IMR-90 (cell line): Measurements from ENCODE around the gene SASH1. TPM values are rescaled to one million over a fixed set of nuclear protein-coding genes. Genes with fewer than 3 reads are reported as not detected.

Experiments
- ATAC-seq: fragments of 200-7000 bp; cut with Tn5 transposase; 2 replicates; pipeline ENCODE4 v1.9.1; 2020; ENCODE audit warnings: low read depth, mild to moderate bottlenecking, moderate library complexity
- BruUV-seq: library from RNA; stranded (reverse); fragments of 400-500 nt; replicated peaks from 2 replicates; lab custom pipeline; 2021; lab: Mats Ljungman, UMichigan
- CTCF ChIA-PET: fragments of 300-600 bp; formaldehyde crosslinking; extraction: SDS; loops from one replicate; lab custom pipeline; 2021; ENCODE audit warnings: antibody characterized with exemption; lab: Yijun Ruan, JAX
- POLR2A ChIA-PET: fragments of 300-600 bp; sonication (Branson Sonifier 250); formaldehyde crosslinking; loops from one replicate; lab custom pipeline; 2022; ENCODE audit warnings: antibody characterized with exemption; ENCODE audit not compliant: unreplicated experiment; lab: Charles Lee
- DNase-seq: peaks from one replicate; pipeline ENCODE4 v3.0.0; 2013
- H2AFZ ChIP-seq: replicated peaks from 2 replicates; pipeline ENCODE3; 2013; ENCODE audit warnings: low read length, mild to moderate bottlenecking; ENCODE audit not compliant: poor library complexity
- H2AK5ac ChIP-seq: 2 replicates; pipeline ENCODE4 v1.6.1; 2013; ENCODE audit warnings: low read depth, low read length, inconsistent platforms
- H2AK9ac ChIP-seq: replicated peaks from 2 replicates; pipeline ENCODE3; 2013; ENCODE audit warnings: mild to moderate bottlenecking, low read depth, low read length, moderate library complexity; ENCODE audit not compliant: poor library complexity
- H2BK120ac ChIP-seq: 2 replicates; pipeline ENCODE4 v1.6.1; 2013; ENCODE audit warnings: low read depth, low read length, inconsistent platforms
- H2BK15ac ChIP-seq: 3 replicates; pipeline ENCODE4 v1.6.1; 2013; ENCODE audit warnings: low read depth, low read length, inconsistent platforms
- H2BK20ac ChIP-seq: 2 replicates; pipeline ENCODE4 v1.6.1; 2013; ENCODE audit warnings: low read depth, mild to moderate bottlenecking, inconsistent platforms, low read length, moderate library complexity
- H2BK5ac ChIP-seq: 2 replicates; pipeline ENCODE4 v1.6.1; 2013; ENCODE audit warnings: mild to moderate bottlenecking, low read depth, low read length, inconsistent platforms; ENCODE audit not compliant: poor library complexity, severe bottlenecking
- H3K14ac ChIP-seq: replicated peaks from 2 replicates; pipeline ENCODE4 v1.6.1; 2013; ENCODE audit warnings: low read depth, low read length, inconsistent platforms
- H3K18ac ChIP-seq: 2 replicates; pipeline ENCODE4 v1.6.1; 2013; ENCODE audit warnings: low read depth, low read length, control low read depth
- H3K23ac ChIP-seq: 2 replicates; pipeline ENCODE4 v1.6.1; 2013; ENCODE audit warnings: low read depth, low read length, inconsistent platforms
- H3K27ac ChIP-seq: 2 replicates; pipeline ENCODE4 v1.5.1; 2013; ENCODE audit warnings: mild to moderate bottlenecking, control low read depth, low read length; ENCODE audit not compliant: insufficient read depth
- H3K27me3 ChIP-seq: 2 replicates; pipeline ENCODE4 v1.6.1; 2013; ENCODE audit warnings: low read length; ENCODE audit not compliant: control insufficient read depth, insufficient read depth
- H3K36me3 ChIP-seq: 2 replicates; pipeline ENCODE4 v1.6.1; 2013; ENCODE audit warnings: low read length, mixed read lengths; ENCODE audit not compliant: control insufficient read depth, insufficient read depth
- H3K4ac ChIP-seq: 2 replicates; pipeline ENCODE4 v1.6.1; 2013; ENCODE audit warnings: low read depth, low read length, inconsistent platforms
- H3K4me1 ChIP-seq: 2 replicates; pipeline ENCODE4 v1.6.1; 2013; ENCODE audit warnings: low read length, mixed read lengths; ENCODE audit not compliant: control insufficient read depth, insufficient read depth
- H3K4me2 ChIP-seq: 2 replicates; pipeline ENCODE4 v1.6.1; 2013; ENCODE audit warnings: low read depth, mild to moderate bottlenecking, control low read depth, low read length, moderate library complexity
- H3K4me3 ChIP-seq: 2 replicates; pipeline ENCODE4 v1.5.1; 2013; ENCODE audit warnings: low read depth, mild to moderate bottlenecking, control low read depth, low read length, moderate library complexity; ENCODE audit not compliant: insufficient read depth
- H3K56ac ChIP-seq: 2 replicates; pipeline ENCODE4 v1.6.1; 2013; ENCODE audit warnings: low read length, inconsistent platforms; ENCODE audit not compliant: insufficient read depth; ENCODE audit errors: extremely low read depth
- H3K79me1 ChIP-seq, 2 experiments: 2 replicates each; pipeline ENCODE4 v1.6.1; 2013; ENCODE audit warnings: low read length in 2 of 2, inconsistent platforms in 1 of 2, low read depth in 1 of 2
- H3K9ac ChIP-seq: 2 replicates; pipeline ENCODE4 v1.6.1; 2013; ENCODE audit warnings: low read depth, low read length, control low read depth
- H3K9me1 ChIP-seq: 2 replicates; pipeline ENCODE4 v1.6.1; 2013; ENCODE audit warnings: low read length, inconsistent platforms; ENCODE audit not compliant: insufficient read depth
- H3K9me3 ChIP-seq: 2 replicates; pipeline ENCODE4 v1.6.1; 2013; ENCODE audit warnings: low read length; ENCODE audit not compliant: control insufficient read depth, insufficient read depth
- H4K20me1 ChIP-seq: 2 replicates; pipeline ENCODE4 v1.6.1; 2013; ENCODE audit warnings: low read length, inconsistent platforms; ENCODE audit not compliant: insufficient read depth
- H4K5ac ChIP-seq: 2 replicates; pipeline ENCODE4 v1.6.1; 2013; ENCODE audit warnings: mild to moderate bottlenecking, low read depth, low read length, control low read depth
- H4K8ac ChIP-seq, 2 experiments: 2 replicates each; pipeline ENCODE4 v1.6.1; 2013; ENCODE audit warnings: low read depth in 2 of 2, low read length in 2 of 2, control low read depth in 1 of 2, inconsistent platforms in 1 of 2
- H4K91ac ChIP-seq: 2 replicates; pipeline ENCODE4 v1.6.1; 2013; ENCODE audit warnings: low read depth, low read length, inconsistent platforms; ENCODE audit not compliant: insufficient read depth
- CEBPB ChIP-seq: IDR thresholded peaks from 2 replicates; pipeline ENCODE4 v1.6.1; 2012; ENCODE audit warnings: low read depth, low read length, improper control_type of control experiment
- CHD1 ChIP-seq: IDR thresholded peaks from 2 replicates; pipeline ENCODE4 v1.6.1; 2012; ENCODE audit warnings: low read depth, low read length, improper control_type of control experiment
- FOS ChIP-seq: fragments of 150-350 bp; IDR thresholded peaks from 2 replicates; pipeline ENCODE4 v1.6.1; 2016; ENCODE audit warnings: low read depth, low read length
- MAFK ChIP-seq: IDR thresholded peaks from 2 replicates; pipeline ENCODE4 v1.6.1; 2012; ENCODE audit warnings: low read depth, low read length, improper control_type of control experiment
- MAZ ChIP-seq: IDR thresholded peaks from 2 replicates; pipeline ENCODE4 v1.6.1; 2012; ENCODE audit warnings: low read depth, mild to moderate bottlenecking, low read length, improper control_type of control experiment, moderate library complexity, borderline replicate concordance
- MXI1 ChIP-seq: IDR thresholded peaks from 2 replicates; pipeline ENCODE4 v1.6.1; 2012; ENCODE audit warnings: low read depth, mild to moderate bottlenecking, low read length, moderate library complexity, borderline replicate concordance
- NFE2L2 ChIP-seq: fragments of 150-350 bp; IDR thresholded peaks from 2 replicates; pipeline ENCODE4 v1.6.1; 2016; ENCODE audit warnings: low read depth, mild to moderate bottlenecking, low read length
- POLR2A ChIP-seq: IDR thresholded peaks from 2 replicates; pipeline ENCODE4 v1.6.1; 2012; ENCODE audit warnings: mild to moderate bottlenecking, low read depth, low read length
- RAD21 ChIP-seq: IDR thresholded peaks from 2 replicates; pipeline ENCODE4 v1.6.1; 2012; ENCODE audit warnings: low read length, improper control_type of control experiment
- RCOR1 ChIP-seq: IDR thresholded peaks from 2 replicates; pipeline ENCODE4 v1.6.1; 2012; ENCODE audit warnings: mild to moderate bottlenecking, low read length, improper control_type of control experiment; ENCODE audit not compliant: insufficient replicate concordance
- SMC3 ChIP-seq: fragments of 150-350 bp; IDR thresholded peaks from 2 replicates; pipeline ENCODE4 v1.6.1; 2016; ENCODE audit warnings: low read depth, mild to moderate bottlenecking, antibody characterized with exemption, low read length, moderate library complexity
- WGBS, 2 experiments: methylation state at CpG; one replicate each; pipeline versions ENCODE4 v1.1.5 to v1.1.7; 2013; ENCODE audit warnings: missing lambda C conversion rate in 2 of 2; ENCODE audit not compliant: insufficient read length in 1 of 2; ENCODE audit errors: extremely low coverage in 2 of 2; 5-methylcytosine and 5-hydroxymethylcytosine counted together
- dilution Hi-C: fragments of 300-500 bp; cut with HindIII; formaldehyde crosslinking; loops from one replicate; pipeline ENCODE4 v1.14.3; 2018; ENCODE audit warnings: low sequenced_read_pairs; ENCODE audit not compliant: unreplicated experiment
- in situ Hi-C: fragments of 300-500 bp; cut with MboI; formaldehyde crosslinking; loops from 3 replicates; pipeline ENCODE4 v1.14.3; 2019; ENCODE audit warnings: low sequenced_read_pairs, inconsistent platforms, mixed read lengths
- intact Hi-C: fragments of 100-400 bp; cut with micrococcal nuclease; formaldehyde crosslinking; loops from 2 replicates; pipeline ENCODE4 v1.10.0; 2022
- polyA plus RNA-seq, 3 experiments: library from polyadenylated mRNA; depleted of rRNA; stranded (reverse); fragments of >200 nt; gene quantifications; 2 replicates each; pipeline ENCODE4 v1.2.3, GENCODE V29; 2012; ENCODE audit warnings: low replicate concordance in 1 of 3
- total RNA-seq: library from RNA; depleted of rRNA; stranded (reverse); fragments of >200 nt; gene quantifications from 2 replicates; pipeline ENCODE4 v1.2.3, GENCODE V29; 2012
- TF ChIP-seq, protein P1 (sequence below): fragments of 150-350 bp; IDR thresholded peaks from 2 replicates; pipeline ENCODE4 v1.6.1; 2017; ENCODE audit warnings: mild to moderate bottlenecking, antibody characterized with exemption, low read length, low read depth
- TF ChIP-seq, protein P2 (sequence below): fragments of 150-350 bp; IDR thresholded peaks from 2 replicates; pipeline ENCODE4 v1.6.1; 2016; ENCODE audit warnings: low read depth, mild to moderate bottlenecking, low read length, moderate library complexity, borderline replicate concordance
- TF ChIP-seq, protein P3 (sequence below): conservative IDR thresholded peaks from 2 replicates; pipeline ENCODE4 v1.5.1; 2012; ENCODE audit warnings: mild to moderate bottlenecking, low read depth, low read length, improper control_type of control experiment

SASH1 gene
- total and polyA plus RNA-seq, 2 of the 4 experiments (the other 2 are of a cell fraction), result 11.6 to 16.5 TPM

DNA sequence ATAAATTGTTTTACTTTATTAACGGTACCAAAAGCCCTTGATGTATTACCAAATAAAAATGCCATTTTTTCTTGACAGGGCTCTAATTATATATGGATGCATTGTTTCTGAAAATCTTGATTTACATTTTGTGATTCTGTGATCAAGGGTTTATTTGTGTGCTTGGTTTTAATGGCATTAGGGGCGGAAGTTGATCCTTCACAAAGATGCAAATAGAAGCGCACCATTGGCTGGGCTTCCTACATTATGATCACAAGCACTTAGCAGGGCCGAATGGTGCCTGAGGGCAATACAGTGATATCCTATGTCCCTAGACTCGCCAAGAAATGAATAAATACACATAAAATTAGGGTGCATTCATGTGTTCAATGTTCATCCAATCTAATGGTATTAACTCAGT lies 231.3 kb downstream of the SASH1 start:
- Histone ChIP-seq H3K27ac (no peak overlapping the region), H4K91ac (no peak overlapping the region), H3K79me1 (no peaks in the 10 kb centered on the region), H3K27me3 (no peaks in the 10 kb centered on the region), H3K9ac (no peak overlapping the region), H3K9me1 (no peaks in the 10 kb centered on the region), H2BK20ac (no peak overlapping the region), H3K56ac (no peak overlapping the region), H3K4me2 (no peak overlapping the region), H3K9me3 (no peaks in the 10 kb centered on the region), H3K4me1 (peaks cover 1% of the 10 kb centered on the region; the same call in 1 of the 2 replicates), H2AFZ (no peak overlapping the region), H3K4ac (no peak overlapping the region), H3K14ac (no peak overlapping the region), H4K8ac (no peak overlapping the region), H3K36me3 (no peaks in the 10 kb centered on the region), H2AK5ac (no peak overlapping the region), H2BK120ac (no peak overlapping the region), H4K20me1 (no peaks in the 10 kb centered on the region), H2BK15ac (no peak overlapping the region), H3K23ac (no peak overlapping the region), H2BK5ac (no peak overlapping the region), H3K18ac (no peak overlapping the region), H4K5ac (no peak overlapping the region), H3K4me3 (no peak overlapping the region), H2AK9ac (no peak overlapping the region)
- BruUV-seq, result no TSS peak
- no CpG with 5 or more reads among the region's 5 CpGs for WGBS, 2 experiments
- POLR2A ChIA-PET, result no interaction called here
- in situ Hi-C loops (loop anchor here (10.0 kb wide), 2 partner anchors 451 to 941 kb away; no protein-coding TSS in a partner anchor), dilution Hi-C loops (no loop called here), intact Hi-C loops (loop anchor here (10.0 kb wide), 3 partner anchors 261 to 941 kb away; no protein-coding TSS in a partner anchor)
- TF ChIP-seq MAFK (no peak), CEBPB (no peak), CHD1 (no peak), POLR2A (no peak), MXI1 (no peak), MAZ (no peak), RCOR1 (no peak), NFE2L2 (no peak), FOS (no peak), SMC3 (no peak), RAD21 (no peak)
- TF ChIP-seq, protein P1, sequence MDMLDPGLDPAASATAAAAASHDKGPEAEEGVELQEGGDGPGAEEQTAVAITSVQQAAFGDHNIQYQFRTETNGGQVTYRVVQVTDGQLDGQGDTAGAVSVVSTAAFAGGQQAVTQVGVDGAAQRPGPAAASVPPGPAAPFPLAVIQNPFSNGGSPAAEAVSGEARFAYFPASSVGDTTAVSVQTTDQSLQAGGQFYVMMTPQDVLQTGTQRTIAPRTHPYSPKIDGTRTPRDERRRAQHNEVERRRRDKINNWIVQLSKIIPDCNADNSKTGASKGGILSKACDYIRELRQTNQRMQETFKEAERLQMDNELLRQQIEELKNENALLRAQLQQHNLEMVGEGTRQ, result no peak
- TF ChIP-seq, protein P2, sequence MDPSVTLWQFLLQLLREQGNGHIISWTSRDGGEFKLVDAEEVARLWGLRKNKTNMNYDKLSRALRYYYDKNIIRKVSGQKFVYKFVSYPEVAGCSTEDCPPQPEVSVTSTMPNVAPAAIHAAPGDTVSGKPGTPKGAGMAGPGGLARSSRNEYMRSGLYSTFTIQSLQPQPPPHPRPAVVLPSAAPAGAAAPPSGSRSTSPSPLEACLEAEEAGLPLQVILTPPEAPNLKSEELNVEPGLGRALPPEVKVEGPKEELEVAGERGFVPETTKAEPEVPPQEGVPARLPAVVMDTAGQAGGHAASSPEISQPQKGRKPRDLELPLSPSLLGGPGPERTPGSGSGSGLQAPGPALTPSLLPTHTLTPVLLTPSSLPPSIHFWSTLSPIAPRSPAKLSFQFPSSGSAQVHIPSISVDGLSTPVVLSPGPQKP, result no peak
- TF ChIP-seq, protein P3, sequence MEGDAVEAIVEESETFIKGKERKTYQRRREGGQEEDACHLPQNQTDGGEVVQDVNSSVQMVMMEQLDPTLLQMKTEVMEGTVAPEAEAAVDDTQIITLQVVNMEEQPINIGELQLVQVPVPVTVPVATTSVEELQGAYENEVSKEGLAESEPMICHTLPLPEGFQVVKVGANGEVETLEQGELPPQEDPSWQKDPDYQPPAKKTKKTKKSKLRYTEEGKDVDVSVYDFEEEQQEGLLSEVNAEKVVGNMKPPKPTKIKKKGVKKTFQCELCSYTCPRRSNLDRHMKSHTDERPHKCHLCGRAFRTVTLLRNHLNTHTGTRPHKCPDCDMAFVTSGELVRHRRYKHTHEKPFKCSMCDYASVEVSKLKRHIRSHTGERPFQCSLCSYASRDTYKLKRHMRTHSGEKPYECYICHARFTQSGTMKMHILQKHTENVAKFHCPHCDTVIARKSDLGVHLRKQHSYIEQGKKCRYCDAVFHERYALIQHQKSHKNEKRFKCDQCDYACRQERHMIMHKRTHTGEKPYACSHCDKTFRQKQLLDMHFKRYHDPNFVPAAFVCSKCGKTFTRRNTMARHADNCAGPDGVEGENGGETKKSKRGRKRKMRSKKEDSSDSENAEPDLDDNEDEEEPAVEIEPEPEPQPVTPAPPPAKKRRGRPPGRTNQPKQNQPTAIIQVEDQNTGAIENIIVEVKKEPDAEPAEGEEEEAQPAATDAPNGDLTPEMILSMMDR, result no peak
- CTCF ChIA-PET, result no interaction called here
- ATAC-seq (no peak), DNase-seq (no peak)
